NCI-H526 treated with DMSO at 0.1 percent for 48 hours (cell line): ENCODE measurements around the gene CGGBP1.
"Not testable (repeated sequence)": the region's sequence is repeated elsewhere in the genome, so short reads cannot be mapped to it uniquely, and the experiment has no call there.

Experiments used
- DNase-seq: peaks from one replicate; lab custom pipeline; 2025; lab: John Stamatoyannopoulos, UW

The CGGBP1 gene

DNA sequence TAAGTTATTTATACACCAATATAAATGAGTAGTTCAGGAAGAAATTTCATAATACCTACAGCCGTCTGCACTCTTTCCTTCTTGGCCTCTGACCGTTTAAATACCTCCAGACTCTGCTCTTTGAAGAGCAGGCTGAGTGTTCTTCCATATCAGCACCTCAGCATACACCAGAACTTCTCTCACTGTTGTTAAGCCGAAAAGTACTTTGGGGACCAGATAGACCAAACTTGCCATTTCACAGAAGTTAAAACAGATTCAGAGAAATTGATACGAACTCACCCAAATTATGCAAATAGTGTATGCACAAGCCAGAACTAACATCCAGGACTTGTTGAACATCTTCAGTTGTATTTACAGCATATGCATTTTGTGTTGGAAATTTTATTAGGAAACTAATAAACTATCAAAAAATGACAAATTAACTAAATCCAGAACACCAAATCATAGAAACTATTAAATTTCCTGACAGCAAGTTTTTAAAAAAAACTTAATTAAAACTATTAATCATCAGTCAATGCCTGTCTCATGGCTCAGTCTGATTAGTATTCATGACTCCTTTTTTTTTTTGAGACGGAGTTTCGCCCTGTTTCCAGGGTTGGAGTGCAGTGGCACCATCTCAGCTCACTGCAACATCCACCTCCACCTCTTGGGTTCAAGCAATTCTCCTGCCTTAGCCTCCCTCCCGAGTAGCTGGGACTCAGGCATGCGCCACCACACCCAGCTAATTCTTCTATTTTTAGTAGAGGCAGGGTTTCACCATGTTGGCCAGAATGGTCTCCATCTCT is 24.1 kb downstream of the CGGBP1 start:
- DNase-seq, result no peak

DNA sequence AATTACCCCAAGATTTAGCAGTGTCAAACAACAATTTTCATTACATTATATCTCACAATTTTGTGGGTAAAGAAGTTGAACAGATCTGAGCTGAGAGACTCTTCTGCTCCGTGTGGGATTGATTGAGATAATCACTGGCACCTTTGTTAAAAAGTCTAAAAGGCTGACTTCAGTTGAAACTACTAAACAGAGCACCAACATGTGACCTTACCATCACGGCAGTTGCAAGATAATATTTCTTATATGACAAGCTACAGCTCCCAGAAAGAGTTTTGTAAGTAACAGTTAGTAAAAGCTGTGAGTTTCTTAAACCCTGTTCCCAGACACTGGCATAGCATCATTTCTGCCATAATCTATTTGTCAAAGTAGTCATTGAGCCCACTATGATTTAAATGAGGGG is 25.0 kb downstream of the CGGBP1 start:
- DNase-seq, result no peak

DNA sequence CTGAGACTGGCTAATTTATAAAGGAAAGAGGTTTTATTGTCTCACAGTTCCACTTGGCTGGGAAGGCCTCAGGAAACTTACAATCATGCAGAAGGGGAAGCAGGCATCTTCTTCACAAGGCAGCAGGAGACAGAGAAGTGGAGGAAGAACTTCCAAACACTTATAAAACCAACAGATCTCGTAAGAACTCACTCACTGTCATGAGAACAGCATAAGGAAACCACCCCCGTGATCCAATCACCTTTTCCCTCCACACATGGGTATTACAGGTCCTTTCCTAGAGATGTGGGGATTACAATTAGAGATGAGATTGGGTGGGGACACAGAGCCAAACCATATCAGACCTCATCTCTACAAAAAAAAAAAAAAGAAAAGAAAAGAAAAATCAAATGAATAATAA is 25.7 kb downstream of the CGGBP1 start:
- DNase-seq, result no peak

DNA sequence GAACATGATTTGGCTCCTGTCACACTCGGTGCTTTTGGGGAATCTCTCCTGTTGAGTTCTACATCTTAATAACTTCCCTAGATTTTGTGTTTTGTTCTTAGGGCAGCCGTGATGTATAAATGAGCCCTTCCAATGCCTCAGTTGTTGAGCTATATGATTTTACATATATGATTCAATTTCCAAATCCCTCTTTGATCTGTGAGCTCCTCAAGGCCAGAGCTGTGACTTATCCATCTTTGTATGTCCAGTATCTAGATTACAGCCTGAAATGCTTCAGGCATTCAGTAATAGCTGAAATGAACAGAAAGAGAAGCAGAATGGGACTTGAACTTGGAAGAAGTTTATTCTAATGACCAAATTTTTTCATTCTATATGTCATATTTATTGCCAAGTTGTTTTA is 26.6 kb downstream of the CGGBP1 start:
- DNase-seq, result no peak

DNA sequence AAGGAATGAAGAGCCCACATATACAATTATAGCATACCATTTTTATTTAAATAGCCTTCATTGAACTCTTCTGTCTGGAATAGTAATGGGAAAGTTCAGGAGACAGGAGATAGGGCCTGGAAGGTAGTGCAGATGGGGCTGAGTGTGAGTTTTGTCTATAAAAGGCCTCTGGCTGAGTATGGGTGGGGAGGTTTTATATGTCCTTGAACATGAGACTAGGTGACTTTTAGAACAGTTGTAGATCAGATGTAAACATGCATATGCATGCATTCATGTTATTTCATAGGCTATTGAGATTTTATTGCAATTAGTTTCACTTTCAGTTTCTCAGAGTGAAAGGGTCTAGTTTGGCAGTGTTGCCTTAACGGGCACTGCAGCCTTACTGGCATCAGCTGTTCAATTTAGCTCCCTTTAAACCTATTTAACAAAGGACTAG is 27.1 kb downstream of the CGGBP1 start:
- DNase-seq, result no peak

DNA sequence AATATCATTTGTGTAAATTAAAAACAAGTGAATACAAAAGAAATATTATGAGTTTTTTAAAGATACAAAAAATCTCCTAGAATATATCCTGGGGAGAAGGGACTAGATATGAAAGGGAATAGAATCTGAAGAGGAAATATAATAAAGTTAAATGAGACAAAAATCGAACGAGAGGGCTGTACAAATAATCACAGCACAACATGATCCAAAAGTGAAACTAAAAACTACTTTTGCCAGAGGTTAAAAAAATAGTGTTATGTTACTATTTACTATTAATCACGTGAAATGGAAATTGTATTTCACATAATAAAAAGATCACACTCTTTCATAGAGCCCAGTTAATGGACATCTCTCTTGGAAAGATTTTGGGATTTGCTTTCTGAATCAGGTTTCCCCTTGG is 28.6 kb downstream of the CGGBP1 start:
- no peak for DNase-seq

DNA sequence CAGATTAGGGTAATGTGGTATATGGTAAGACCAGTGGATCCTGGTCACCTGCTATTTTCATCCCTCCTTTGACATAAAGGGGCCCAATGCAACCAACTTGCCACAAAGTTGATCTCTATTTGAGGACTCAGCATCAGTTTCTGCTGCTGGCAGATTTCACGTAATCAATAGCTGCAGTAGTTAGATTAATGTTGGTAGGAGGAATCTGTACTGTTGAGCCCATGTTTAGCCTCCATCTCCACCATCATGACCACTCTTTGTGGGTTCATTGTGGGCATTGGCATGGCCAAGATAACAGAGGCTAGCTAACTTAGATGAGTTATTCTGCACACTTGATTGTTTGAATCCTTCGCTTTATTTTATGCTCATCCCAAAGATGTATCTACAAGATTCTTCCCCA is 29.9 kb downstream of the CGGBP1 start:
- no peak for DNase-seq

DNA sequence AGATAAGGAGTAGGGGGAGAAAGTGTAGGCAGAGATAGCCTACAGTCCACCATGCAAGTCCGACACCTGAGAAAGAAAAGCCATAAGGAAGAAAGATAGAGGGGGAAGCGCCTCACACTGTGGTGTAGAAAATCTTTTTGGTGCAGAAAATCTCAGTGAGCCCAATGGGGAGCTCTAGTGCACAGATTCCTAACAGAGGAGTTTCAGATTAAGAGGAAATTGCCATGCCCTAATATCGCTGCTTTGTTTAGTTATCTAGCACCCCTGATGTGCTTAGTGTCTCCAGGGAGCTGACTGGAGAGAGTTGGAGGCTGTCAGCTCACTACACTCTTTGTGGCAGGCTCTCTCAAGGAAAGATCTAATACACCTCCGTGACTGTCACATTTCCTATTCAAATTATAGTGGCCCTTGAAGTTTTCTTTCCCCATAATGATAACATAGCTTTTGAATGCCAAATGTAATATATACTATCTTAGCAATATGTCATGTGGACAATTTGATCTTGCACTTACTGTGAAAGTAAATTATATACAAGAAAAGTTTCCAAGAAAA is 33.7 kb downstream of the CGGBP1 start:
- no peak for DNase-seq

DNA sequence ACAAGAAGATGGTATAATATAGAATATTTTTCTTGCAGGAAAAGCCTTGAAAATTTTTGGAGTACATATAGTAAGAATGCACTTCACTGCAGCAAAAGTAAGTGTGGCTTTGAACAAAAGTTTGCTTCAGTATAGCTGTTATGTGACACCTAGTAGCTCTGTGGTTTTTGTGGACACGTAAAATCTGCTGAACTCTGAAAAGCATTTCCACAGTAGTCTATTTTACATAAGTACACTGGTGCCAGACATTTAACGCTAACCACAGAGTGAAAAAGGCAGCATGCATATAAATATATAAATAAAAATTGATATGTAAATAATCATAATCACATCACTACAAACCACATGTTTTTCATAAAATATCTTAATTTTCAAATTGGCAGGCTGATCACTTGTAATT is 39.8 kb downstream of the CGGBP1 start:
- DNase-seq, result peak; percentile 88

DNA sequence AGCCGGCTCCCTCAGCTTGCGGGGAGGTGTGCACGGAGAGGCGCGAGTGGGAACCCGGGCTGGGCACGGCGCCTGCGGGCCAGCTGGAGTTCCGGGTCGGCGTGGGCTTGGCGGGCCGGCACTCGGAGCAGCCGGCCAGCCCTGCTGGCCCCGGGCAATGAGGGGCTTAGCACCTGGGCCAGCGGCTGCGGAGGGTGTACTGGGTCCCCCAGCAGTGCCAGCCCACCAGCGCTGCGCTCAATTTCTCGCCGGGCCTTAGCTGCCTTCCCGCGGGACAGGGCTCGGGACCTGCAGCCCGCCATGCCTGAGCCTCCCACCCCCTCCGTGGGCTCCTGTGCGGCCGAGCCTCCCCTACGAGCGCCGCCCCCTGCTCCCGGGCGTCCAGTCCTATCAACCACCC is 43.1 kb downstream of the CGGBP1 start:
- not testable (repeated sequence) for DNase-seq

DNA sequence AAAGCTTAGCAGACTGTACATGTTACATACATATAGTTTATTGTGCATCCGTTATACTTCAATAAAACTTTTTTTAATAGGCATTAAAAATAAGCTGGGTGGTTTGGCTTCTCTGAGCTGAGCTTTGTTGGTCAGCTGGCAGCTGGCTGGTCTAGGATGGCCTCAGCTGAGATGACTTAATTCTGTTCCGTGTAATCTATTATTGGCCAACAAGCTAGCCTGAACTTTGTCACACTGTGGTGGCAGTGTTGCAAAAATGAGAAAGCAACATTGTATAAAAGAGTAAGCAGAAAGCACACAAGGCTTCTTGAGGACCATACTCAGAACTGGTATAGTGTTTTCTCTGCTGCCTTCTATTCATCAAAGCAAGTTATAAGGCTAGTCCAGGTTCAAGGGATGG is 45.2 kb downstream of the CGGBP1 start:
- DNase-seq, result no peak

DNA sequence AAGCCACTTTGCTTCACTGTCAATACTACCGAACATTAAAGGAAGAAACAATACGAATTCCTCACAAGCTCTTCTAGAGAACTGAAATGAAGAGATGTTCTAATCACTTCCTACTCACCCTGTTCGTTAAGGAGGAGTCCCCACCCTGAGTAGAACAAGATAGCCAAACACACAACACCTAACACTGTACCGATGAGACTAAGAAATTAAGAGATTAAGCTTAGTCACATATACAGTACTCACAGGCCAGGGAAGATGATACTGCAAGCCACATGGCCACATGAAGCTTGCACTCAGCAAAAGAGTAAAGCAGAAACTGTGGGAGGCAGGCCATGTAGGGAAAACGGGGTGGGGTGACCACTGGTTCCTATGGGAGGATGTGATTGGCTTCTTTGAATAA is 48.0 kb downstream of the CGGBP1 start:
- no peak for DNase-seq

DNA sequence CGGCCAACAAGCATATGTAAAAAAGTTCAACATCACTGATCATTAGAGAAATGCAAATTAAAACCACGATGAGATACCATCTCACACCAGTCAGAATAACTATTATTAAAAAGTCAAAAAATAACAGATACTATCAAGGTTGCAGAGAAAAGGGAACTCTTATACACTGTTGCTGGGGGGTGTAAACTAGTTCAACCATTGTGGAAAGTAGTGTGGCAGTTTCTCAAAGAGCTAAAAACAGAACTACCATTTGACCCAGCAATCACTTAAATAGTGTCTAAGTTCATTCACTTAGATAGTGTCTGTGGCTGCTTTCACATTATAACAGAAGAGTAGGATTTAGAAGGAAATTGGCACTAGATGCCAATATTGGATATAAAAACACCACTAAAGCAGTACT is 49.7 kb downstream of the CGGBP1 start:
- no peak for DNase-seq

DNA sequence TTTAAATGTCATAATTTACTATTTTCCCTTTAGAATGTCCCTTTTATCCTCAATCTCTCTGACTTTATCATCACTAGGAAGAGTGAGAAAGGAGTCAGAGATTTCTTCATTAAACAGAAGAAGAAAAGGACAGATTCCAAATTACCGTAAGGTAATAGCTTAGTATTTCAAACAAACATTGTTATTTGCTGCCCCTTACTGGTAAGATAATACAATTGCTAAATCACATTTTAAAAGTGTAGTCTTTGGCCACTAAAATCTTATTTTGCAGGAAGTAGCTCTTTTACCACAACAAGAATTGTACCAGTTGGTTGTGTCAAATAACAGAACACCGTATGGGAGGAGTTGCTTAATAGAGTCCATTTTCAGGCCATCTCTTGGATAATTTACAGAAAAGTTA is 53.7 kb downstream of the CGGBP1 start:
- DNase-seq, result no peak

DNA sequence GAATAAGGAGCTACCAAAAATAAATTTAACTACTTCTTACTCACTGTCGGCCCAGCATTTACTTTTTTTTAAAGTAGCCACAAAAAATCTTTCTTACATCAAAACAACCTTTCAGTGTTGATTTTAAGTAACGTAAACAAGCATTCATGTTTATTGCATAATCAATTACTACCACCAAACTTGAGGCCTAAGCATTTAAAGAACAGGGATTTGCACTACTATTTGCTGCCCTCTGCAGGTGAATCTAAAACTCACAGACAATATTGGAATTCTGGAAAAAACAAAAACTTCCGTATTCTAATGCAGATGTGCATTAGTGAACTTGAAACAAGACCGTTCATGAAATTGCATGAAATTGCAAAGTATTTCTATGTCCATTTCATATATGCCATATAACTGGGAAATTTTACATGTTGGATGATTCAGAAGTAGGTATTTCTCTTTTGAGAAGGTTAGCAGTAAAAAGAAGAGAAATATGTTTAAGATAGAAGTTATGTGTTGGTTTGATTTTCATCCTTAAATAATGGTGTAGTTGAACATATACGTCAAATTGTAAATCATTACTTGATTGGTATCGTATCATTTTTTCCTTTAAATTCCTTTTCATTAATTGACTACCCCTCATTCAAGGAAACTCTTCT is 55.6 kb downstream of the CGGBP1 start:
- peak; percentile 8 for DNase-seq

DNA sequence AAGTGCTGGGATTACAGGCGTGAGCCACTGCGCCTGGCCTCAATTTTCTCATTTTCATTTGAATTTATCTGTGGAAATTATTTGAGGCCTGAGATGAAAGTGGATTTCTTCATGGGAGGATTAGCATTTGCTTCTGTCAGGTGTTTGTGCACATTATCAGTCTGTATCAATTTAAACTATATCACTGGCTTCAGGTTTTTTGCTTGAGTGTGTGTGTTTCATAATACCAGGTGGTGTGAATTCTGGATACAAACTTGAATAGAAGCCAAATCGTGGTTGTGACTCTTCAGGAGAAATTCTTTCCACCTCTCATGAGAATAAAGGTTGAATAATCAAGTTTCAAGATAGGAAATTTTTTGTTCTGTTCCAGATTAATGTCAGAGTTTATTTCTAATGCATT is 56.4 kb downstream of the CGGBP1 start:
- no peak for DNase-seq
